ENCODE measurements around the gene C7orf33. TPM values are rescaled to one million over a fixed set of nuclear protein-coding genes. Genes with fewer than 3 reads are reported as not detected.

C7orf33 gene
- total RNA-seq, 4 donors from 2014 or later: not detected

DNA sequence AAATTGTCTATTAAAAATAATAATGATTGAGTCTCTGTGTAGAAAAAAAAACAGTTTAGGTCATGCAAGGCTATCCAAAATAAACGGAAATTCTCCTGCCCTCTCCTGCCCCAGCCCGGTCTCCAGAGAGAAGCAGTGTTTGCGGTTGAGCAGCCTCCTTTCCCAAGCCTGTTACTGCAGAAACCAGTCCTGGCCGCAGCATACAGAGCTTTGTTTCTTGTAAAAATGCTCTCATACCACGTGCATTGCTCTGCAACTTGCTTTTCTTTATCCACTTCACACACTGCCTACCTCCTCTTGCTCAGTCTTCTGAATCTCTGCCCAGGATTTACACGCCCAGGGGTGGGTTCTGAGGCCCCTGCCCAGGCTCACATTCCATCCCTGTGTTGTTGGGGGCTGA lies 73.8 kb downstream of the C7orf33 start:
- intact Hi-C loops (cut with DNase I): no loop called here
- Histone ChIP-seq H3K4me3 (replicated peaks in 1 of 3) (no peak overlapping the region), H3K27me3 (no peaks in the 10 kb centered on the region), H3K4me1 (peaks cover 0 to 8% of the 10 kb centered on the region in 2 donors), H3K36me3 (no peaks in the 10 kb centered on the region), H3K27ac (no peak overlapping the region), H3K9me3 (no peaks in the 10 kb centered on the region)
- WGBS, 2 donors: 5 to 10% methylated on average over 6 of the region's 6 CpGs
- TF ChIP-seq, protein P1, sequence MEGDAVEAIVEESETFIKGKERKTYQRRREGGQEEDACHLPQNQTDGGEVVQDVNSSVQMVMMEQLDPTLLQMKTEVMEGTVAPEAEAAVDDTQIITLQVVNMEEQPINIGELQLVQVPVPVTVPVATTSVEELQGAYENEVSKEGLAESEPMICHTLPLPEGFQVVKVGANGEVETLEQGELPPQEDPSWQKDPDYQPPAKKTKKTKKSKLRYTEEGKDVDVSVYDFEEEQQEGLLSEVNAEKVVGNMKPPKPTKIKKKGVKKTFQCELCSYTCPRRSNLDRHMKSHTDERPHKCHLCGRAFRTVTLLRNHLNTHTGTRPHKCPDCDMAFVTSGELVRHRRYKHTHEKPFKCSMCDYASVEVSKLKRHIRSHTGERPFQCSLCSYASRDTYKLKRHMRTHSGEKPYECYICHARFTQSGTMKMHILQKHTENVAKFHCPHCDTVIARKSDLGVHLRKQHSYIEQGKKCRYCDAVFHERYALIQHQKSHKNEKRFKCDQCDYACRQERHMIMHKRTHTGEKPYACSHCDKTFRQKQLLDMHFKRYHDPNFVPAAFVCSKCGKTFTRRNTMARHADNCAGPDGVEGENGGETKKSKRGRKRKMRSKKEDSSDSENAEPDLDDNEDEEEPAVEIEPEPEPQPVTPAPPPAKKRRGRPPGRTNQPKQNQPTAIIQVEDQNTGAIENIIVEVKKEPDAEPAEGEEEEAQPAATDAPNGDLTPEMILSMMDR (IDR thresholded peaks at IDR 0.05): no peak
- no peak for TF ChIP-seq POLR2A (IDR thresholded peaks at IDR 0.05)
- DNase-seq: peak; percentile 17 to 33

DNA sequence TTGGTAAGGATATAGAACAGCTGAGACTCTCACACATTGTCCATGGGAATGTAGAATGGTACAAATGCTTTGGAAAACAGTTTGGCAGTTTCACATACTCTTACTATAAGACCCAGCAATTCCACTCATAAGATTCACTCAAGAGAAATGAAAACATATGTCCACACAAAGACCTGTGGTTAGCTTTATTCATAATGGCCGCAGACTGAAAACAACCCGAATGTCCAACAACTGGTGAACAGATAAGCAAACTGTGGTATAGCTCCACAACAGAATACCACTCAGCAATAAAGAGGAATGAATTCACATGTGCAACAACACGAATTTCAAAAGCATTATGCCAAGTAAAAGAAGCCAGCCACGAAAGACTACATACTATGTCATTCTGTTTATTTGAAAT lies 74.7 kb downstream of the C7orf33 start:
- Histone ChIP-seq H3K27ac (no peak overlapping the region), H3K9me3 (no peaks in the 10 kb centered on the region), H3K36me3 (no peaks in the 10 kb centered on the region), H3K27me3 (no peaks in the 10 kb centered on the region), H3K4me3 (replicated peaks in 1 of 3) (no peak overlapping the region), H3K4me1 (peaks cover 0 to 8% of the 10 kb centered on the region in 2 donors)
- 85% methylated on average over 4 of the region's 4 CpGs for WGBS, 2 donors
- intact Hi-C loops (cut with DNase I): no loop called here
- no peak for DNase-seq
- TF ChIP-seq POLR2A (IDR thresholded peaks at IDR 0.05): no peak
- TF ChIP-seq, protein P1 (IDR thresholded peaks at IDR 0.05): no peak

Other genes starting within 250 kb of the C7orf33 start
- gene CUL1, start 108.1 kb downstream of the C7orf33 start, total RNA-seq: 10 to 100 TPM; 51.3 to 53.4 (median 52.9) TPM